ENCODE data around the gene AP2A2. TPM values are rescaled to one million over a fixed set of nuclear protein-coding genes. Genes with fewer than 3 reads are reported as not detected.

AP2A2 gene
- total RNA-seq, 1 donor = 50.7 TPM

- Histone ChIP-seq H3K9me3 (ENCODE audit: low read depth, low read length) (no peaks in the 10 kb centered on the region), H3K36me3 (ENCODE audit: insufficient read depth, low read length) (no peaks in the 10 kb centered on the region), H3K79me2 (ENCODE audit: insufficient read depth, low read length) (no peaks in the 10 kb centered on the region), H3K4me2 (ENCODE audit: insufficient read depth, low read length) (no peak overlapping the region), H3K27me3 (ENCODE audit: insufficient read depth, low read length) (no peaks in the 10 kb centered on the region), H3K4me1 (ENCODE audit: insufficient read depth, low read length) (no peaks in the 10 kb centered on the region), H2AFZ (ENCODE audit: low read length) (no peak overlapping the region), H3K4me3 (ENCODE audit: insufficient read depth, low read length) (no peak overlapping the region), H3K27ac (ENCODE audit: low read depth, low read length) (no peak overlapping the region), H4K20me1 (ENCODE audit: insufficient read depth, low read length) (no peaks in the 10 kb centered on the region)
- DNase-seq (ENCODE audit: insufficient read length, low spot score, missing footprints) = no peak
- no peak for TF ChIP-seq CTCF (IDR thresholded peaks at IDR 0.05; ENCODE audit: extremely low read depth, low read depth, low read length)
Measured at GRCh38 chr11:1031121-1031899, 105.6 kb downstream of the AP2A2 start.

- Histone ChIP-seq H3K27ac (ENCODE audit: low read depth, low read length) (no peak overlapping the region), H3K79me2 (ENCODE audit: insufficient read depth, low read length) (no peaks in the 10 kb centered on the region), H4K20me1 (ENCODE audit: insufficient read depth, low read length) (no peaks in the 10 kb centered on the region), H3K4me3 (ENCODE audit: insufficient read depth, low read length) (no peak overlapping the region), H3K4me1 (ENCODE audit: insufficient read depth, low read length) (no peaks in the 10 kb centered on the region), H3K36me3 (ENCODE audit: insufficient read depth, low read length) (no peaks in the 10 kb centered on the region), H3K27me3 (ENCODE audit: insufficient read depth, low read length) (no peaks in the 10 kb centered on the region), H2AFZ (ENCODE audit: low read length) (no peak overlapping the region), H3K9me3 (ENCODE audit: low read depth, low read length) (no peaks in the 10 kb centered on the region), H3K4me2 (ENCODE audit: insufficient read depth, low read length) (no peak overlapping the region)
- TF ChIP-seq CTCF (IDR thresholded peaks at IDR 0.05; ENCODE audit: extremely low read depth, low read depth, low read length) = no peak
- DNase-seq (ENCODE audit: insufficient read length, low spot score, missing footprints) = no peak
Measured at GRCh38 chr11:1032310-1032891, 106.7 kb downstream of the AP2A2 start.

GRCh38 chr11:1033016-1033798, 107.5 kb downstream of the AP2A2 start:
- Histone ChIP-seq H3K27ac (ENCODE audit: low read depth, low read length) (no peak overlapping the region), H3K4me3 (ENCODE audit: insufficient read depth, low read length) (no peak overlapping the region), H4K20me1 (ENCODE audit: insufficient read depth, low read length) (no peaks in the 10 kb centered on the region), H3K27me3 (ENCODE audit: insufficient read depth, low read length) (no peaks in the 10 kb centered on the region), H3K79me2 (ENCODE audit: insufficient read depth, low read length) (no peaks in the 10 kb centered on the region), H3K4me1 (ENCODE audit: insufficient read depth, low read length) (no peaks in the 10 kb centered on the region), H3K4me2 (ENCODE audit: insufficient read depth, low read length) (no peak overlapping the region), H2AFZ (ENCODE audit: low read length) (no peak overlapping the region), H3K9me3 (ENCODE audit: low read depth, low read length) (no peaks in the 10 kb centered on the region), H3K36me3 (ENCODE audit: insufficient read depth, low read length) (no peaks in the 10 kb centered on the region)
- no peak for DNase-seq (ENCODE audit: insufficient read length, low spot score, missing footprints)
- no peak for TF ChIP-seq CTCF (IDR thresholded peaks at IDR 0.05; ENCODE audit: extremely low read depth, low read depth, low read length)

GRCh38 chr11:1034001-1034400, 108.3 kb downstream of the AP2A2 start:
- Histone ChIP-seq H3K27me3 (ENCODE audit: insufficient read depth, low read length) (no peaks in the 10 kb centered on the region), H3K4me3 (ENCODE audit: insufficient read depth, low read length) (no peak overlapping the region), H3K9me3 (ENCODE audit: low read depth, low read length) (no peaks in the 10 kb centered on the region), H2AFZ (ENCODE audit: low read length) (no peak overlapping the region), H3K79me2 (ENCODE audit: insufficient read depth, low read length) (no peaks in the 10 kb centered on the region), H3K4me2 (ENCODE audit: insufficient read depth, low read length) (no peak overlapping the region), H4K20me1 (ENCODE audit: insufficient read depth, low read length) (no peaks in the 10 kb centered on the region), H3K4me1 (ENCODE audit: insufficient read depth, low read length) (no peaks in the 10 kb centered on the region), H3K36me3 (ENCODE audit: insufficient read depth, low read length) (no peaks in the 10 kb centered on the region), H3K27ac (ENCODE audit: low read depth, low read length) (no peak overlapping the region)
- no peak for DNase-seq (ENCODE audit: insufficient read length, low spot score, missing footprints)
- no peak for TF ChIP-seq CTCF (IDR thresholded peaks at IDR 0.05; ENCODE audit: extremely low read depth, low read depth, low read length)
